Brain microvascular endothelial cell (primary cell): ENCODE results near the gene SSH2.

Source experiments
- DNase-seq: peaks from one replicate; pipeline ENCODE4 v3.0.0-alpha.2; 2020
- H3K27ac ChIP-seq: fragments of 250-450 bp; sonication (Bioruptor Pico); 2 replicates; pipeline ENCODE4 v1.5.1; 2020; ENCODE audit warnings: mild to moderate bottlenecking, moderate library complexity
- H3K27me3 ChIP-seq: fragments of 250-450 bp; sonication (Bioruptor Pico); replicated peaks from 2 replicates; pipeline ENCODE4 v1.5.1; 2020; ENCODE audit warnings: mild to moderate bottlenecking
- H3K36me3 ChIP-seq: fragments of 250-450 bp; sonication (Bioruptor Pico); replicated peaks from 2 replicates; pipeline ENCODE4 v1.5.1; 2020; ENCODE audit warnings: mild to moderate bottlenecking
- H3K4me3 ChIP-seq: 2 replicates; pipeline ENCODE4 v1.5.1; 2011; ENCODE audit warnings: low read depth, mild to moderate bottlenecking, control low read depth, low read length, moderate library complexity
- CTCF ChIP-seq: IDR thresholded peaks from 2 replicates; pipeline ENCODE4 v1.5.1; 2011; ENCODE audit warnings: low read depth, mild to moderate bottlenecking, moderate library complexity, low read length, control low read depth, inconsistent platforms; ENCODE audit errors: missing control alignments
- in situ Hi-C: cut with HindIII; loops from 2 replicates; pipeline ENCODE4 v1.10.0; 2017; ENCODE audit warnings: low sequenced_read_pairs, low pct_ligation_motif_present

SSH2 gene

GRCh38 chr17:29706045-29706431 lies 224.0 kb downstream of the SSH2 start:
- DNase-seq = no peak
- no peak overlapping the region for H3K27ac ChIP-seq
- no peak for TF ChIP-seq CTCF

GRCh38 chr17:29705386-29705785 lies 224.6 kb downstream of the SSH2 start:
- in situ Hi-C loops = no loop called here
- no peak for TF ChIP-seq CTCF
- Histone ChIP-seq H3K4me3 (no peak overlapping the region), H3K36me3 (peaks cover 2% of the 10 kb centered on the region), H3K27me3 (no peaks in the 10 kb centered on the region), H3K27ac (no peak overlapping the region)
- no peak for DNase-seq

More at GRCh38 chr17:29706045-29706431, 224.0 kb downstream of the SSH2 start:
- no peak overlapping the region for H3K4me3 ChIP-seq
- in situ Hi-C loops = no loop called here
- H3K27me3 ChIP-seq = no peaks in the 10 kb centered on the region
- H3K36me3 ChIP-seq = peaks cover 2% of the 10 kb centered on the region

- no peak for DNase-seq
- H3K36me3 ChIP-seq = peaks cover 2% of the 10 kb centered on the region
- no peak overlapping the region for H3K4me3 ChIP-seq
- H3K27ac ChIP-seq = no peak overlapping the region
- no peak for TF ChIP-seq CTCF
- in situ Hi-C loops = no loop called here
- H3K27me3 ChIP-seq = no peaks in the 10 kb centered on the region
Observed at GRCh38 chr17:29699283-29699682, 230.7 kb downstream of the SSH2 start.

GRCh38 chr17:29698837-29699236 lies 231.2 kb downstream of the SSH2 start:
- peaks cover 2% of the 10 kb centered on the region for H3K36me3 ChIP-seq
- H3K4me3 ChIP-seq = no peak overlapping the region
- H3K27me3 ChIP-seq = no peaks in the 10 kb centered on the region
- no peak for DNase-seq
- TF ChIP-seq CTCF = no peak
- in situ Hi-C loops = no loop called here
- H3K27ac ChIP-seq = no peak overlapping the region

- Histone ChIP-seq H3K27ac (no peak overlapping the region), H3K36me3 (peaks cover 4% of the 10 kb centered on the region), H3K4me3 (no peak overlapping the region), H3K27me3 (no peaks in the 10 kb centered on the region)
- no peak for TF ChIP-seq CTCF
- in situ Hi-C loops = no loop called here
- DNase-seq = no peak
Observed at GRCh38 chr17:29698019-29698777, 231.8 kb downstream of the SSH2 start.

GRCh38 chr17:29697371-29697770 lies 232.7 kb downstream of the SSH2 start:
- DNase-seq = no peak

More at GRCh38 chr17:29697371-29697770, 232.7 kb downstream of the SSH2 start:
- peaks cover 4% of the 10 kb centered on the region for H3K36me3 ChIP-seq
- in situ Hi-C loops = no loop called here
- H3K27me3 ChIP-seq = no peaks in the 10 kb centered on the region
- TF ChIP-seq CTCF = no peak
- H3K4me3 ChIP-seq = no peak overlapping the region
- H3K27ac ChIP-seq = no peak overlapping the region
